Neural cell (in vitro differentiated cells): ENCODE results near the gene MDN1. TPM values are rescaled to one million over a fixed set of nuclear protein-coding genes. Genes with fewer than 3 reads are reported as not detected.

ENCODE experiments used
- H2AFZ ChIP-seq: fragments of 200-600, 300-800 bp; sonication (generic), shearing (Covaris generic); 2 replicates; pipeline ENCODE4 v1.6.0; 2014; ENCODE audit warnings: low read depth, mild to moderate bottlenecking, antibody characterized with exemption, low read length, moderate library complexity
- H3F3A ChIP-seq: fragments of 200-600 bp; shearing (Covaris generic); 2 replicates; pipeline ENCODE4 v1.6.1; 2016; ENCODE audit warnings: mild to moderate bottlenecking, moderate library complexity, mixed read lengths, antibody characterized with exemption, low read length; ENCODE audit not compliant: insufficient read depth, poor library complexity, severe bottlenecking
- H3K27ac ChIP-seq: fragments of 200-600, 300-800 bp; sonication (generic), shearing (Covaris generic); 2 replicates; pipeline ENCODE4 v1.5.1; 2014; ENCODE audit warnings: mild to moderate bottlenecking, low read length, moderate library complexity
- H3K27me3 ChIP-seq: fragments of 300-800, 200-600 bp; sonication (generic), shearing (Covaris generic); 2 replicates; pipeline ENCODE4 v1.6.0; 2014; ENCODE audit warnings: mild to moderate bottlenecking, low read depth, low read length, moderate library complexity; ENCODE audit not compliant: insufficient read depth
- H3K36me3 ChIP-seq: fragments of 300-800, 200-600 bp; sonication (generic), shearing (Covaris generic); 2 replicates; pipeline ENCODE4 v1.5.1; 2014; ENCODE audit warnings: mild to moderate bottlenecking, antibody characterized with exemption, low read length, moderate library complexity; ENCODE audit not compliant: insufficient read depth
- H3K4me2 ChIP-seq: fragments of 300-800, 200-600 bp; sonication (generic), shearing (Covaris generic); 2 replicates; pipeline ENCODE4 v1.6.0; 2014; ENCODE audit warnings: mild to moderate bottlenecking, low read length
- H3K4me3 ChIP-seq: fragments of 300-800, 200-600 bp; sonication (generic), shearing (Covaris generic); 2 replicates; pipeline ENCODE4 v1.5.1; 2014; ENCODE audit warnings: mild to moderate bottlenecking, low read length, moderate library complexity
- H3K79me2 ChIP-seq: fragments of 200-600 bp; shearing (Covaris generic); replicated peaks from 2 replicates; pipeline ENCODE4 v1.6.0; 2014; ENCODE audit warnings: mild to moderate bottlenecking, low read length, moderate library complexity; ENCODE audit not compliant: insufficient read depth
- H3K9ac ChIP-seq: fragments of 300-800, 200-600 bp; sonication (generic), shearing (Covaris generic); 2 replicates; pipeline ENCODE4 v1.6.1; 2016; ENCODE audit warnings: mild to moderate bottlenecking, low read length, mixed read lengths
- H3K9me2 ChIP-seq: fragments of 200-600 bp; shearing (Covaris generic); 2 replicates; pipeline ENCODE4 v1.6.1; 2016; ENCODE audit warnings: mild to moderate bottlenecking, low read length, mixed read lengths; ENCODE audit not compliant: insufficient read depth
- H3K9me3 ChIP-seq: fragments of 200-600, 300-800 bp; sonication (generic), shearing (Covaris generic); 2 replicates; pipeline ENCODE4 v1.6.1; 2016; ENCODE audit warnings: mild to moderate bottlenecking, mixed run types, low read length, moderate library complexity, mixed read lengths
- H4K20me1 ChIP-seq: fragments of 200-600 bp; shearing (Covaris generic); 2 replicates; pipeline ENCODE4 v1.6.1; 2016; ENCODE audit warnings: mild to moderate bottlenecking, mixed run types; ENCODE audit not compliant: insufficient read depth
- CTCF ChIP-seq: fragments of 450-650 bp; IDR thresholded peaks from 2 replicates; pipeline ENCODE4 v1.5.1; 2014; ENCODE audit warnings: antibody characterized with exemption, mild to moderate bottlenecking, moderate library complexity; ENCODE audit not compliant: poor library complexity, severe bottlenecking
- EP300 ChIP-seq: fragments of 450-650 bp; conservative IDR thresholded peaks from 2 replicates; pipeline ENCODE4 v1.6.1; 2014; ENCODE audit warnings: antibody characterized with exemption, mild to moderate bottlenecking, moderate library complexity; ENCODE audit not compliant: poor library complexity, severe bottlenecking
- EZH2 ChIP-seq: fragments of 200-600, 300-800 bp; shearing (Covaris generic), sonication (generic); IDR thresholded peaks from 2 replicates; pipeline ENCODE4 v1.6.1; 2014; ENCODE audit warnings: antibody characterized with exemption, low read length, borderline replicate concordance, mild to moderate bottlenecking; ENCODE audit not compliant: insufficient read depth, poor library complexity, severe bottlenecking
- MXI1 ChIP-seq: fragments of 450-650 bp; conservative IDR thresholded peaks from 2 replicates; pipeline ENCODE4 v1.6.1; 2014; ENCODE audit warnings: antibody characterized with exemption, mild to moderate bottlenecking; ENCODE audit not compliant: poor library complexity, severe bottlenecking
- POLR2AphosphoS5 ChIP-seq: IDR thresholded peaks from 2 replicates; pipeline ENCODE4 v1.6.1; 2012
- RAD21 ChIP-seq: fragments of 450-650 bp; conservative IDR thresholded peaks from 2 replicates; pipeline ENCODE4 v1.6.1; 2014; ENCODE audit warnings: antibody characterized with exemption, mild to moderate bottlenecking, moderate library complexity
- REST ChIP-seq: IDR thresholded peaks from 2 replicates; pipeline ENCODE4 v1.6.1; 2012; ENCODE audit warnings: borderline replicate concordance
- SMC3 ChIP-seq: fragments of 450-650 bp; conservative IDR thresholded peaks from 2 replicates; pipeline ENCODE4 v1.6.1; 2014; ENCODE audit warnings: antibody characterized with exemption, mild to moderate bottlenecking, moderate library complexity; ENCODE audit not compliant: poor library complexity
- TAF1 ChIP-seq: IDR thresholded peaks from 2 replicates; pipeline ENCODE4 v1.6.1; 2012; ENCODE audit warnings: low read depth
- polyA plus RNA-seq: library from polyadenylated mRNA; depleted of rRNA; stranded (reverse); fragments of >200 nt; gene quantifications from 2 replicates; pipeline ENCODE4 v1.2.3, GENCODE V29; 2014

Gene MDN1
- polyA plus RNA-seq, 1 donor from 2014 or later: 17.8 TPM

GRCh38 chr6:89782222-89782621, 37.4 kb downstream of the MDN1 start:
- no peaks in the 10 kb centered on the region for H3K9me2 ChIP-seq
- H3K9ac ChIP-seq: no peak overlapping the region
- H3F3A ChIP-seq: no peaks in the 10 kb centered on the region
- H3K4me3 ChIP-seq: no peak overlapping the region
- H2AFZ ChIP-seq: no peak overlapping the region
- H4K20me1 ChIP-seq: no peaks in the 10 kb centered on the region
- H3K27me3 ChIP-seq: no peaks in the 10 kb centered on the region
- TF ChIP-seq MXI1 (no peak), POLR2AphosphoS5 (no peak), TAF1 (no peak), EZH2 (no peak), SMC3 (no peak), REST (no peak), EP300 (no peak), CTCF (no peak), RAD21 (no peak)
- H3K4me2 ChIP-seq: no peak overlapping the region
- no peaks in the 10 kb centered on the region for H3K79me2 ChIP-seq
- no peaks in the 10 kb centered on the region for H3K36me3 ChIP-seq
- no peak overlapping the region for H3K27ac ChIP-seq
- no peaks in the 10 kb centered on the region for H3K9me3 ChIP-seq

- no peaks in the 10 kb centered on the region for H3K36me3 ChIP-seq
- H3K4me2 ChIP-seq: no peak overlapping the region
- H3F3A ChIP-seq: no peaks in the 10 kb centered on the region
- no peak overlapping the region for H2AFZ ChIP-seq
- H3K9ac ChIP-seq: no peak overlapping the region
- H4K20me1 ChIP-seq: no peaks in the 10 kb centered on the region
- no peaks in the 10 kb centered on the region for H3K9me3 ChIP-seq
- no peak overlapping the region for H3K27ac ChIP-seq
- no peaks in the 10 kb centered on the region for H3K9me2 ChIP-seq
- H3K79me2 ChIP-seq: no peaks in the 10 kb centered on the region
- no peaks in the 10 kb centered on the region for H3K27me3 ChIP-seq
- TF ChIP-seq EZH2: no peak
- no peak for TF ChIP-seq MXI1
- TF ChIP-seq REST: no peak
- no peak for TF ChIP-seq EP300
- TF ChIP-seq POLR2AphosphoS5: no peak
- TF ChIP-seq RAD21: no peak
- TF ChIP-seq TAF1: no peak
- TF ChIP-seq CTCF: no peak
- no peak for TF ChIP-seq SMC3
- H3K4me3 ChIP-seq: no peak overlapping the region
Observed at GRCh38 chr6:89781070-89782034, 38.2 kb downstream of the MDN1 start.
